ENCODE data around the gene PCSK6.

- TF ChIP-seq CTCF (conservative IDR thresholded peaks at IDR 0.05) (no peak), EZH2 (IDR thresholded peaks at IDR 0.05; ENCODE audit: low read depth) (no peak)
These were observed 14.9 kb upstream of the PCSK6 start for GRCh38 chr15:101504373-101504772.
